Renal cortical epithelial cell (primary cell): Measurements from ENCODE around the gene RPLP2. TPM values are rescaled to one million over a fixed set of nuclear protein-coding genes. Genes with fewer than 3 reads are reported as not detected.

Experiments
- DNase-seq: peaks from one replicate; pipeline ENCODE4 v3.0.0-alpha.2; 2011; ENCODE audit warnings: low read depth
- total RNA-seq: library from RNA; depleted of rRNA; stranded (reverse); fragments of >200 nt; gene quantifications from 2 replicates; pipeline ENCODE4 v1.2.3, GENCODE V29; 2014

Gene RPLP2
- total RNA-seq, 1 donor from 2014 or later, result 180 TPM

DNA sequence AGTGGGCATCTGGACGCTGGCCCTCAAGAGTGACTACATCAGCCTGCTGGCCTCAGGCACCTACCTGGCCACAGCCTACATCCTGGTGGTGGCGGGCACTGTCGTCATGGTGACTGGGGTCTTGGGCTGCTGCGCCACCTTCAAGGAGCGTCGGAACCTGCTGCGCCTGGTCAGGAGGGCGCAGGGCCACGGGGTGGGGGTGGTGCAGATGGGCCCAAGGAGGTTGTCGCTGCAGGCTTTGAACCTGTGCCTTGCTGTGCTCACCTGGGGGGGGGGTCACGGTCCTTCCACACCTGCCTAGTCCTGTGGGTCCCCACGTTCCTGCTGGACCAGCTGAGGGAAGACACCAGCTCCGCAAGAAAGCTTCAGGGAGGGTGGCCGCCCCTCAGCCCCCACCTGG lies 26.5 kb downstream of the RPLP2 start:
- DNase-seq, result no peak

DNA sequence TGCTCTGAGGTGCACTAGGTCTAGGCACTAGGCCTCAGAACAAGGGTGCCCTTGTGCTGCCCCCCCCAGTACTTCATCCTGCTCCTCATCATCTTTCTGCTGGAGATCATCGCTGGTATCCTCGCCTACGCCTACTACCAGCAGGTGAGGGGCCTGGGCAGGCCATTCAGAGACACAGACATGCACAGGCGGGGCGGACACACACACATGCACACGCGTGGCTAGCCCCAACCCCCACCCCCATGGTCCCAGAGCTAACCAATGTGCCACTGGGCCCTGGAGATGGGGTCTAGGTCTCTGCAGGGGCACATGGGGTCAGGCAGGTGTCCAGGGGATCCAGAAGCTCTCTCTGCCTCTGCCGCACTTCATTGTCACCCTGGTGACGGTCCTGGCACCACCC lies 26.9 kb downstream of the RPLP2 start:
- no peak for DNase-seq

DNA sequence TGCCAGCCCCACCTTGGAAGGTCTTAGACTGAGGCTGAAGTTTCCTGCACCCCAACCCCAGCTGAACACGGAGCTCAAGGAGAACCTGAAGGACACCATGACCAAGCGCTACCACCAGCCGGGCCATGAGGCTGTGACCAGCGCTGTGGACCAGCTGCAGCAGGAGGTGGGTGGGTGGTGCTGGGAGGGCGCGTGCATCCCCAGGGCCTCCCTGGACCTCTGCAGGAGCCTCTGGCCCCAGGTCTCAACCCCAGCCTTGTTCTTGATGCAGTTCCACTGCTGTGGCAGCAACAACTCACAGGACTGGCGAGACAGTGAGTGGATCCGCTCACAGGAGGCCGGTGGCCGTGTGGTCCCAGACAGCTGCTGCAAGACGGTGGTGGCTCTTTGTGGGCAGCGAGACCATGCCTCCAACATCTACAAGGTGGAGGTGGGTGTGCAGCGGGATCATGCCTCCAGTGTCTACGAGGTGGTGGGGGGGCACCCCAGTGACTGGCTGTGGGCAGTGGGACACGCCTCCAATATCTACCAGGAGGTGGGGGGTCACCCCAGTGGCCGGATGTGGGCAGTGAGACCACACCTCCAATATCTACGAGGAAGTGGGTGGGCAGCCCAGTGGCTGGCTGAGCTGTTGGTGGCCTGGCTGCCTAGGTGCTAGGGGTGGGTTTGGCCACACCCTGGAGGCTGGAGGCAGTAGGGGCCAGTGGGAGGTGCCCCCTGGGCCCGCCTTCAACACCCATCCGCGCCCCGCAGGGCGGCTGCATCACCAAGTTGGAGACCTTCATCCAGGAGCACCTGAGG lies 27.6 kb downstream of the RPLP2 start:
- no peak for DNase-seq

DNA sequence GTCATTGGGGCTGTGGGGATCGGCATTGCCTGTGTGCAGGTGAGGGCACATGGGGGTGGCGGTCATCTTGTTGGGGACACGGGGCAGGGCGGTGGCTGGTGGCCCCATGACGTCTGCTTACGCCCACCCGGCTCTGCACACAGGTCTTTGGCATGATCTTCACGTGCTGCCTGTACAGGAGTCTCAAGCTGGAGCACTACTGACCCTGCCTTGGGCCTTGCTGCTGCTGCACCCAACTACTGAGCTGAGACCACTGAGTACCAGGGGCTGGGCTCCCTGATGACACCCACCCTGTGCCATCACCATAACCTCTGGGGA lies 28.2 kb downstream of the RPLP2 start:
- DNase-seq, result no peak

DNA sequence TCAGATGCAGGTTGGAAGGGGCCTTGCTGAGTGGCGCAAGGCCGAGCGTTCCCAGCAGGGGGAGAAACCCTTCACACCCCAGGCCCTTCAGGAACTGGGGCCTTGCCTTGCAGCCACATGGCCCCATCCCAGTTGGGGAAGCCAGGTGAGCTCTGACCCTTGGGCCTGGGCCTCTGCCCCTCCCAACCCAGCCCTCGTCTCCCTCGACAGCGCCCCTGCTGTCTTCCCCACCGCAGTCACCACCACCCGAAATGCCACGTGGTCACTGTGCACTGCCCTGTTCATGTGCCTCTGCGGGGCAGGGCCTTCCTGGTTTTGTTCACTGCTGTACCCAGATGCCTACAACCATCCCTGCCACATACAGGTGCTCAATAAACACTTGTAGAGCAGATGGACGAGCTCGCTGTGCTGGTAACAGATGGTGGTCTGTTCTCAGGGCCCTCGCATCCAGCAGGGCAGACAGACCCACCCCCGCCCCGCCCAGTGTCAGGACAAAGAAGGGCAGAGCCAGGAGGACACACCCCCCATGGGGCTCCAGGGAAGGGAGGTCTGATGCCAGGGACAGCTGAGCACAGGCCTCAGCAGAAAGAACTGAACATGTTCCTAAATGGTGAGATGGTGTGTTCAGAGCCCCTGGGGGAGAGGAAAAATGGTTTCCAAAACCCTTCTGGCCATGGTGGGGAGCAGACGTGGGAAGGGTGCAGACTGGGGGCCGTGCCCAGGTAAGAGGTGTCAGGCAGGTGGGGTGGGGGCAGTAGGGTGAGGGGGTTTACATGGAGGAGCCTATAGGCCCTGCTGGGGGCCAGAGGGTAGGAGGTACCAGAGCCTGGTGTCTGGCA lies 28.9 kb downstream of the RPLP2 start:
- no peak for DNase-seq

DNA sequence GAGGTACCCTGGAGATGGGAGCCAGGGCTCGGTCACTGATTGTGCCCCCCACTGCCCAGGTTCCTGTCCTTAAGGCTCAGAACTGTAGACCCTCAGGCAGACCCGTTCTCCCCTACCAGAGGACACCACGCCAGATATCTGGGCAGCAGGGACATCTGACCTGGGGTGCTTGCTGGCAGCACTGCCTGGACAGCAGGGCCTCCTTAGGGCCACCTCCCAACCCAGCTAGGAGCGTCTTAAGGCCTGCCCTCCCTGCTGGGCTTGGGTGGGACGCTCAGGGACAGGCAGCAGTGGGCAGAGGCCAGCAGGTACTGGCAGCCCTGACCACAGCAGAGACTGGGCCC lies 29.5 kb downstream of the RPLP2 start:
- no peak for DNase-seq

DNA sequence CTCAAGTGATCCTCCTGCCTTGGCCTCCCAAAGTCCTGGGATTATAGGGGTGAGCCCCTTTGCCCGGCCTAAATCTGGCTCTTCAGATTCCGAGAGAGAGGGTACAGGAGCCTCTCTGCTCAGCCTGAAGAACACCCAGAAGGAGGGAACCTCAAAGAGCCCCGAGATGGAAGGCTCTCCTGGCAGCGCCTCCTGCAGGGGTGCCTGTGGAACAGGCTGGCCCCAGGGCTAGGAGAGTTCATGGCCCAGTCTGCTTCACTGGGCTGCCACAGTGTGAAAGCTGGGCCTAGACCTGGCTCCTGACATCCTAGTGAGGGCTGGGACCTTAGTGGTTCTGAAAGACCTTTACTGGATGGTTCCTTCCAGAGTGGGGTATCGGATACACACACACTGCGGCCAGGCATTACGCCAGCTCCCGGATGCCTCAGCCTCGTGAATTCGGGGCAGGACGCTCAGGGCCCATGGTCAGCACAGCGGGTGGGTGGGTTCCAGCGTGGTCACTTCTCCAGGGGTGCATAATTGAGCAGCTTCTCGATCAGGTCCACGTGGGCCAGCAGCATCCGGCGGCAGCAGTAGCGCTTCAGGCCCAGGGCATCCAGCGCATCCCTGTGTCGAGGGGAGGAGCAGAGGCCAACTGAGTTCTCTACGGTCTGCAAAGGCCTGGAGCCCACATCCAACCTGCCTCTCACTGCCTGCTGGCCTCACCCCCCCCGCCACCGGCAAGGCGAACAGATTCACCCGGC lies 30.3 kb downstream of the RPLP2 start:
- no peak for DNase-seq

DNA sequence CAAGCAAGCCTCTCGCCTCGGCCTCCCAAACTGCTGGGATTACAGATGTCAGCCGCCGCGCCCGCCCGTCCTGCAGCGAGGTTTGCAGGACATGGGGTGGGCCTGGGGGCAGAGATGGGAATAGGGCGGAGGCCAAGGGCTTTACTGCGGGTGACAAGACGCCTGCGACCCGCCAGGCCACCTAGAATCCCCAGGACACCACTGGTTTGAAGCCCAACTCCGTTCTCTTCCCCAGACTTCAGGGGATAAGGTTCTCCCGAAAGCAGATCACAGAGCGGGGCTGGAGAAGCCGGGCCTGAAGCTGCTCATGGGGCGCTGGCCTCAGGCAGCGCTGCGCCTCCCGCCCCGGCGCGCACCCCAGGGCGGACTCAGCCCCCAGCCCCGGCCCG lies 32.2 kb downstream of the RPLP2 start:
- no peak for DNase-seq

DNA sequence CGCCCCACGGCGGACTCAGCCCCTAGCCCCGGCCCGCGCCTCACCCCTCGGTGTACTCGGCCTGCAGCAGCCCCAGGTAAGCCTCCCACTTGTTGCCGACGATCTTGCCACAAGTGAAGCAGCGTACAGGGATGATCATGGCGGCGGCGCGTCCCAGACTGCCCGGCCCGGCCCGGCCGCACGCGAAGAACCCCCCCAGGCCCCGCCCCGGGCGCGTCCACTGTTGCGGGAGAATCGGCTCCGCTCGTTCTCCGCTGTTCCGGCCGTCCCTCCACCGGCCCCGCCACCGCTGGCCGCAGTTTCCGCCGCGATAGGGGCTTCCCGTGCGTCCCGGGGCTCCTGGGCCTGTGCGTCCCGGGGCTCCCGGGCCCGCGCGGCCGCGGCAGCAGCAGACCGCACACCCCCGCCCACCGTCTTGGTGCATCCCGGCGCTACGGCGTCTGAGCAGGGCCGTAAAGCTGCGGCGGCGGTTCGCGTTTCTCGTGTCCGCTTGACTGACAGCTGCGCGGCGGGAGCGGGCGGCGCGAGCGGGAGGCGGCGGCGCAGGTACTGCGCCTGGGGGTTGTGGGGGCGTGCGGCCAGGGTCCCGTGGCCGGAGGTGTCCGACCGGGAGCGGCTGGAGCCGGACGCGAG lies 32.7 kb downstream of the RPLP2 start, which contains the start of the genes POLR2L and TSPAN4:
POLR2L (minus strand) TSS at position 160 of the 633 bp plus-strand sequence; CDS start at position 139, 21 bp downstream.
TSPAN4 (plus strand) TSS at position 483 of the 633 bp plus-strand sequence. CDS start 7,453 bp downstream, outside the sequence.
- DNase-seq, result peak; percentile 50

DNA sequence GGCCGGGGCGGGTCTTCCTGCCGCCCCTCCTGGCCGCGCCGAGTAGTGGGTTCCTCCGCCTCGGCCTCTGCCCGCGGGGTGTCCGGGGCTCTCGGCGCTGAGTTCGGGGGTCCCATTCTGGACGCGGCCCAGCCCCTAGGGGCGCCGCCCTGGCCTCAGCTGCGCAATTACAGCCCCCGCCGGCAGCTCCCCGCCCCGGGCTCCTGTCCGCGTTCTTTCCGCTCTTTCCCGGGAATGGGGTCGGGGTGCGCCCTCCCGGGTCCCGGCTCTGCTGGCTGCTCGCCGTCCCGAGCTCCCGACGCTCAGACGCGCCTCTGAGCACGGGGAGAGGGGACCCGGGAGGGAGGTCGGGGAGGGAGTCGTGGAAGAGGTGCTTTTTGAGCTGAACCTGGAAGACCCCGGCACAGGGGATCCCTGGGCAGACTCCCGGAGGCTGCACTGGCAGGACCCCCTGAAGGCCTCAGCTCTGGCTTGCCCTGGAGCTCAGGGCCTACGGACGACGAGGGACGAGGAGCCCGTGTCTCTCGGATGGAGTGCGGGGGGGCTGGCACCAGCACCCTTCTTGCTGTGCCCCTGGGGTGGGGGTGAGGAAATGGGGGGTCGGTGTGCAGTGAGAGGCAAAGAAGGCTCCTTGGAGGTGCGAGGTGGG lies 33.4 kb downstream of the RPLP2 start:
- DNase-seq, result no peak

DNA sequence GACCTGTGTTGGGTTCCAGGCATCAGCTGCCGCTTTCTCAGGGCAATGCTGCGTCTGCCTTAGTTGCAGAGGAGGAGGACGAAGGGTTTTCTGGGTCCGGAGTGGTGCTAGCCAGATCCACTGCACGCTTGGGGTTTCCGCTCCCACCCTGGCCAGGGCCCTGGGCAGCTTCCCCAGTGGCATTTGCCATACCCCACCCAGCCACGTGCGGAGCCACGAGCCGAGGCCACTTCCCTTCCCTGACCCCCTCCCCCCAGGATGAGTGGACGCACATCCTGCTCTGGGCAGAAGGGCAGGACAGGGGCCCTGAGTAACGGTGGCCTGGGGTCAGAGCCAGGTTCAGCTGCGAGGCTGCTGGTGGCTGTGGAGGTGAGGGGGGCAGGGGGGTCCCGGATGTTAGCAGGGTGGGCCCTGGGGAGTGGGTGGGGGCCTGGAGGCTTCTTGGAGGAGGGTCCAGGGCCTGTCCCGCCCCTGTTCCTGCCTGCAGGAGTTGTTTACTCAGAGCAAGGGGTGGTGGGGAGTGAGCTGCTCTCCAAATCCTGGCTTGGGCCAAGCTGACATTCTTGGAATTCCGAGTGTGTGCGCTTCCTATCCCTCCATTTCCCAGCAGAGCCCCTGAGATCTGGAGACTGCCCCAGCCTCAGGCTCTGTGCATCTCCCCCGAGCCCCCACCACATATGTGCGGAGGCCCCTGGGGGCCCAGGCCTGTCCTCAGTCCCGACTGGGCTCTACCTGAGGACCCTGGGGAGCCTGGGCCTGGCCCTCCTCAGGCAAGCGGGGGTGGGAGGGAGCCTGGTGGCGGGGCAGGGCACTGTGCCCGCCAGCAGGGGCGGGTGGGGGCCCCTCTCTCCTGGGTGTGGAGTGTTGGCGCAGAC lies 34.3 kb downstream of the RPLP2 start:
- peak; percentile 90 for DNase-seq

DNA sequence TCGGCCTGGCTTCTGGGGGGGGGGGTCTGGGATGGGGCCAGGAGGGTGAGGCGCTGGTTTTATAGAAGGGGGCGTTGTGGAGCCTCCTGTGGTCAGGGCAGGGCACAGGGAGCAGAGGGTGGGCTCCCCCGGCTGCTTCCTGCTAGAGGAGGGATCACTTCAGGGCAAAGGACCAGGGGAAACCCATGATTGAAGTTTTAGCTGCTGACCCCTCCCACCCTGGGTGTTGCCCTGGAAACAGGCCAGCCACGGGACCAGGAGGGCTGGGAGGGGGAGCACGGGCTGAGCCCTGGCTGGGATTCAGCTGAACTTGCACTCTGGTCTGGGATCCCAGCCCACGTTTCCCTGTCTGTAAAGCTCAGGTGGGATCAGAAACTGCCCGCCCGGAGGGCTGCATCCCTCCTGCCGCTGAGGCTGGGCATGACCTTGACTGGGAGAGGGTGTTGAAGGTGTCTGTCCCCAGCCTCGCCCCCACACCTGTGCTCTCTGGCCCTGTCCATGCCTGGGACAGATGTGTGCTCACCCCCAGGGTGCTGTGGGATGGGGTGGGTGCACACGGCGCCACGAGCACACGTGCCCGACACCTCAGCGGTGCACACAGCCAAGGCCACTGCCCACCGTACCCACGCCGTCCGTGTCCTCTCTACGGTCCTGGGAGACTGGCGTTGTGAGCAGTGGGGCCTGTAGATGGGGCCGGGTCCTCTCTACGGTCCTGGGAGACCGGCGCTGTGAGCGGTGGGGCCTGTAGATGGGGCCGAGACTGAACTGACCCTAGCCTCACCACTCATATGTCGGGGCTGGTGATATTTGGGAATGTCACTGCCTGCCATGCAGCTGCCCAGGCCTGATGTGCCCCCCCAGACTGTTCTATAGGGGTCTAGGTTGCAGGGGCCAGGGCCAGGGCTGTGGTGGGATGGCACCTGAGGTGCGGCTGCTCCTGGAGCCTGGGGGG lies 35.2 kb downstream of the RPLP2 start:
- peak; percentile 88 for DNase-seq

DNA sequence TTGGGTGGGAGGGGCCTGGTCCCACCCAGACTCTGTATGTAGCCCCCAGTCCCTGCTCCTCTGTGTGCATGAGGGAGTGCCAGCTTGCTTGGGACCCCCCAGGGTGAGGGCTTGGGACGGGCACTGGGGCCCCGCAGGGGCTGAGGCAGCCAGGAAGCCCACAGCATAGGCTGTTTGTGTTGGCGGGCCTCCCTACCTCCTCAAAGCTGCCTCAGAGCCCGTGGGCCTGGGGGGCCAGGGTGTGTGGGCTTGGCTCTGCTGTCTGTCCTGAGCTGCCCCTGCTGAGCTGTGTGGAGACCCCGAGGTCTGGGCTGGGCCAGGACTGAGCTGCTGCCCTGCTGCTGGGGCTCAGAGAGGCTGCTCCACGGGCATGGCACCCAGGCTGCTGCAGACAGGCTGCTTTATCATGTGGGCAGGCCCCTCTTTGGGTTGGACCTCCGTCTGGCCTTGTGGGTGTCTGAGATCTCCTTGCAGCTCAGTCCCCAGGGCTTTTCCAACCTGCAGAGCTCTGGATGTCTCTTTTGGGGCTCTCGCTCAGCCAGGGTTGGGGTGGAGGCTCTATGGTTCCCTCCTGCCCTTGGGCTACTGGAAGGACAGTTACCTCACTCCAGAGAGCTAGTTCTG lies 36.2 kb downstream of the RPLP2 start:
- DNase-seq, result no peak

DNA sequence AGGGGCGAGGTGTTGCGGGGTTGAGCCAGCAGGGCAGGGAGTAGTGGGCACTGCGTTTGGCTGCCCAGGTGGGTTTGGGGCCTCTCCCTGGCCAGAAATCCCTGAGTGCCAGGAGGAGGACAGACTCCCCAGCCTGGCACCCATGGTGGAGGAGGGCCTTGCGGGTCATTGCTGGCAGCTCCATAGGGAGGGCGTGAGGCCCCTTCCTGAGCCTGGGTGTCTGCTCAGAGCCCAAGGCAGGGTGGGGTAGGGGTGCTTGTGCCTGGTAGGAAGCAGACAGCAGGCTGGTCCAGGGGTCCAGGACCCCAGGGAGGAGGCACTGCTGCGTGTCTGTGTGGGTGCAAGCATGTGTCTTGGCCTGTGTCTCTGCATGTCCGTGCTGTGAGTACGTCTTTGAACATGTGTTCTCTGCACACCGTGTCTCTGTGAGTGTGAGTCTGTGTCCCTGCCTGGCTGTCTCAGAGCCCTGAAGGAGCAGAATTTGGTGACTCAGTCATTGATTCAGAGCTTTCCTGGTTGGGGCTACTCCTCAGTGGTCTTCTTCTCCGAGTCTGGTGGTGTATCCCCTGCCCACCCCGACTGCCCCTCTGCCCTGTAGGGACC lies 36.8 kb downstream of the RPLP2 start:
- no peak for DNase-seq

DNA sequence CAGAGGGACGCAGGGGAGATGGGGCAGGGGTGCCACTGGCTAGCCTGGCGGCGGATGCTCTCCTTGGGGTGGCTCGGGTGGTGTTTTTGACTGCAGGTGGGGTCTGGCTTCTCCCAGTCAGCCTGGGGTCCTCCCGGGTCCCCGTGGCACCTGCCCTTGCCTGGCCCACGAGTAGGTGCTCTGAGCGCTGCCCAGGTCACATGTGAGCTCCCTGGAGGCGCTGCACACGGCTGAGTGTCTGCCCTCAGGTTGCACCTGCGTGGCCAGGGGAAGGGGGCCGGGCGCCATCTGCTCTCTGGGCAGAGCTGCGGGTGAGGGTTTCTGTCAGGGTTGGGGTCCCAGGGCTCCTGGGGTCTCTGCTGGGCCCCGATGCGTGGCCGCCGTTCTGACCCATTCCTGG lies 38.1 kb downstream of the RPLP2 start:
- DNase-seq, result no peak

DNA sequence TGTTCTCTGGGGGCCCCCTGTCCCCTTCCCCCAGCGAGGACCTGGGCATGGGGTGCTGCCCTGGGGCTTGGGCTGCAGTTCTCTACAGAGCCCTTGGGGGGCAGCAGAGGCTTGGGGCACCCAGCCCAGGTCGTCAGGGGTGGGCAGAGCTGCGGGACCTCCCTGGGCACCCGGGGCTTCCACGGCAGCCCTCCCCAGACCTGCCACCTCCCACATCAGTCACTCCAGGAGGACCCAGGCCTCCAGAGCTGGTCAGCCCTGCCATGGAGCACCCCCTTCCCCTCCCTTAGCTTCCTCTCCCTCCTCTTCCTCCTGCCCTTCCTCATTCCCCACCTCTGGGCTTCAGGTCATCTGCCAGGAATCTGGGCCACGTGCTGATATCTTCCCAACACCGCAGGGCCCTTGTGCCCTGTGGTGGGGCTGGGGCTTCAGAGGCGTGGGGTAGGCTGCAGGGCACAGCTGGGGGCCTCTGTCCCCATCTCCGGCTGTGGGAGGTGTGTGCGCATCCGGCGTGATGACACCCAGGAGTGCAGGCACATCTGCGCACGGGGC lies 38.7 kb downstream of the RPLP2 start:
- no peak for DNase-seq

DNA sequence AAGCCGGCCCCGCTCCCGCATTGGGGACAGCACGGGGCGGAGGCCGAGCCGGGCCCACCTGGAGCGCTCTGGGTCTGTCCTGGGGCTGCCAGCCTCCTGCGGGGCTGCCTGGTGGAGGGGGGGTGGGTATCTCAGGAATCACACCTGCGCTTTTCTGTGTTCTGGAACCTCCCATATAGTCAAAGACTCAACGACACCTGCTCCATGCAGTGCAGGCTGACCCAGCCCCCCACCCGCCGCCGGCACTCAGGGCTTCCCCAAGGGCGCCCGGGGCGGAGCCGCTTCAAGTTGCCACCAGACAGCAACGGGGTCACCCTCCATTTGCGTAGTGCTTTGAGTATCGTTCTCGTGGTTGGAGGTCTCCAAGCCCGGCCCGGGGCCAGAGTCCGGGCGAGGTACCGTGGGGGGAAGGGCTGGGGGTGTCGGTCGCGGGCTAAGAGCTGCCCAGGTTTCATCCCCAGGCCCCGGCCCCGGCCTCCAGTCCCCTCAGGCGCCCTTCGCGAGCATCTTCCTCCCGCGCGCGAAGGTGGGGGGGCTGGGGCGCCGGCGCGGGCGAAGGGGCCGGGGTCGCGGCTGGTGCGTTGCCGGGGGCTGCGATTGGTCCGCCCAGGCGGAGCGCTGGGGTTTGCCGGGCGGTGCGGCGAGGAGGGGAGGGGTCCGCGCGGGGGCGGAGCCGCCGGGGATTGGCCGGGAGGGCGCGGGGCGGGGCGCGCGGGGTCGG lies 39.5 kb downstream of the RPLP2 start:
- no peak for DNase-seq
